ENCODE data around the gene ZNF664. TPM values are rescaled to one million over a fixed set of nuclear protein-coding genes. Genes with fewer than 3 reads are reported as not detected.

The ZNF664 gene
- total RNA-seq, 1 donor from 2014 or later, result 67.6 TPM

DNA sequence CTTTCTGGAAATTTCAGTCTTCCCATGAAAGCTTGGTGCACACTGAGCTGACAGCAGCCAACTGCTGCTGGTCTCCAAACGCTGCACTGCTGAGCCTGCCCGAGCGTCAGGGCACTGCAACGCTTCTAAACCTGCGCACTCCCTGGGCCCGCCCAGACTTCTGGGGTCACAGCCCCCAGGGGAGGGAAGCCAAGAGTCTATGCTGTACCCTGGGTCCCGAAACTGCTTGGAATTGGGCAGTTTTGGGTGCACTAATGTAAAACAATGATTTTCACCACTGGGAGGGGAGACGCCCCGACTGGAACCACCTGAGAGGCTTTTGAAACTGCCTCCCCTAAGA is 32.4 kb upstream of the ZNF664 start:
- Histone ChIP-seq H3K9ac (ENCODE audit: low read length) (no peak overlapping the region), H3K4me2 (ENCODE audit: low read length) (no peak overlapping the region), H4K20me1 (ENCODE audit: insufficient read depth, low read length) (peaks cover 25% of the 10 kb centered on the region), H3K79me2 (ENCODE audit: insufficient read depth, low read length) (no peaks in the 10 kb centered on the region), H3K4me1 (ENCODE audit: insufficient read depth, low read length) (peaks cover 27% of the 10 kb centered on the region), H3K27me3 (ENCODE audit: insufficient read depth, low read length) (no peaks in the 10 kb centered on the region), H2AFZ (ENCODE audit: low read depth, low read length) (no peak overlapping the region), H3K36me3 (ENCODE audit: insufficient read depth, low read length) (peaks cover 2% of the 10 kb centered on the region), H3K4me3 (ENCODE audit: insufficient read depth, low read depth, low read length) (no peak overlapping the region), H3K9me3 (ENCODE audit: insufficient read depth, low read depth, low read length) (peaks cover 7% of the 10 kb centered on the region), H3K27ac (ENCODE audit: low read depth, low read length) (no peak overlapping the region)
- no peak for TF ChIP-seq EZH2 (IDR thresholded peaks at IDR 0.05; ENCODE audit: insufficient read depth, low read length)
- TF ChIP-seq, protein P1, sequence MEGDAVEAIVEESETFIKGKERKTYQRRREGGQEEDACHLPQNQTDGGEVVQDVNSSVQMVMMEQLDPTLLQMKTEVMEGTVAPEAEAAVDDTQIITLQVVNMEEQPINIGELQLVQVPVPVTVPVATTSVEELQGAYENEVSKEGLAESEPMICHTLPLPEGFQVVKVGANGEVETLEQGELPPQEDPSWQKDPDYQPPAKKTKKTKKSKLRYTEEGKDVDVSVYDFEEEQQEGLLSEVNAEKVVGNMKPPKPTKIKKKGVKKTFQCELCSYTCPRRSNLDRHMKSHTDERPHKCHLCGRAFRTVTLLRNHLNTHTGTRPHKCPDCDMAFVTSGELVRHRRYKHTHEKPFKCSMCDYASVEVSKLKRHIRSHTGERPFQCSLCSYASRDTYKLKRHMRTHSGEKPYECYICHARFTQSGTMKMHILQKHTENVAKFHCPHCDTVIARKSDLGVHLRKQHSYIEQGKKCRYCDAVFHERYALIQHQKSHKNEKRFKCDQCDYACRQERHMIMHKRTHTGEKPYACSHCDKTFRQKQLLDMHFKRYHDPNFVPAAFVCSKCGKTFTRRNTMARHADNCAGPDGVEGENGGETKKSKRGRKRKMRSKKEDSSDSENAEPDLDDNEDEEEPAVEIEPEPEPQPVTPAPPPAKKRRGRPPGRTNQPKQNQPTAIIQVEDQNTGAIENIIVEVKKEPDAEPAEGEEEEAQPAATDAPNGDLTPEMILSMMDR (IDR thresholded peaks at IDR 0.05; ENCODE audit: insufficient read depth, low read depth, low read length), result no peak
- Mint-ChIP-seq H3K4me1 (ENCODE audit: low read depth, unreplicated experiment) (peaks cover 16% of the 10 kb centered on the region), H3K36me3 (ENCODE audit: low read depth, unreplicated experiment) (peaks cover 56% of the 10 kb centered on the region), H3K27ac (ENCODE audit: unreplicated experiment) (no peak overlapping the region), H3K27me3 (ENCODE audit: low read depth, unreplicated experiment) (no peaks in the 10 kb centered on the region), H3K9me3 (ENCODE audit: unreplicated experiment) (peaks cover 16% of the 10 kb centered on the region), H3K4me3 (ENCODE audit: unreplicated experiment) (no peak overlapping the region)
- no peak for DNase-seq (ENCODE audit: low read depth)
- FAIRE-seq, result no peak

DNA sequence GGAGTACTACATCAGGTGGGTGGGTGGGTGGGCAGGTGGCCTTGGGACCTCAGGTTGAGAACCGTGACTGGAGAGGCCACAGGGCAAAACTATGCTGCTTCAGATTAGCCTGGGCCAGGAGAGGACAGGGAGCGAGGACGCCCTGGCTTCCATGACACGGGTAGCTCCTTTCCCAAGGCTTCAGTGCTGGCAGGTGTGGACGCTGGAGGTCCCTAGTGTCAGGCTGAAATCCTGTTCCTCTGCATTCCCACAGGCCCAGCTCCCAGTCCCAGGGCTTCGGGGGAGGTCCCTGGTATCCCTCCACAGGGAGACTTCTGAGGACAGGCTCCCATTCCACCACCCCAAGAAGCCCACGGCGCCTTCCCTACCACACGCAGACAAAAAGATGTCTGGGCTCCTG is 32.0 kb upstream of the ZNF664 start:
- H3K4me3 Mint-ChIP-seq (ENCODE audit: unreplicated experiment), result no peak overlapping the region
- H3K27ac Mint-ChIP-seq (ENCODE audit: unreplicated experiment), result no peak overlapping the region
- no peak overlapping the region for H3K4me2 ChIP-seq (ENCODE audit: low read length)
- DNase-seq (ENCODE audit: low read depth) (no peak), FAIRE-seq (no peak)
- peaks cover 2% of the 10 kb centered on the region for H3K36me3 ChIP-seq (ENCODE audit: insufficient read depth, low read length)
- no peaks in the 10 kb centered on the region for H3K27me3 Mint-ChIP-seq (ENCODE audit: low read depth, unreplicated experiment)
- peaks cover 7% of the 10 kb centered on the region for H3K9me3 ChIP-seq (ENCODE audit: insufficient read depth, low read depth, low read length)
- no peak overlapping the region for H3K9ac ChIP-seq (ENCODE audit: low read length)
- no peak overlapping the region for H2AFZ ChIP-seq (ENCODE audit: low read depth, low read length)
- H3K27ac ChIP-seq (ENCODE audit: low read depth, low read length), result no peak overlapping the region
- H3K4me3 ChIP-seq (ENCODE audit: insufficient read depth, low read depth, low read length), result no peak overlapping the region
- H3K9me3 Mint-ChIP-seq (ENCODE audit: unreplicated experiment), result peaks cover 16% of the 10 kb centered on the region
- peaks cover 29% of the 10 kb centered on the region for H4K20me1 ChIP-seq (ENCODE audit: insufficient read depth, low read length)
- no peaks in the 10 kb centered on the region for H3K79me2 ChIP-seq (ENCODE audit: insufficient read depth, low read length)
- peaks cover 16% of the 10 kb centered on the region for H3K4me1 Mint-ChIP-seq (ENCODE audit: low read depth, unreplicated experiment)
- H3K36me3 Mint-ChIP-seq (ENCODE audit: low read depth, unreplicated experiment), result peaks cover 55% of the 10 kb centered on the region
- H3K27me3 ChIP-seq (ENCODE audit: insufficient read depth, low read length), result no peaks in the 10 kb centered on the region
- H3K4me1 ChIP-seq (ENCODE audit: insufficient read depth, low read length), result peaks cover 27% of the 10 kb centered on the region
- TF ChIP-seq, protein P1 (IDR thresholded peaks at IDR 0.05; ENCODE audit: insufficient read depth, low read depth, low read length), result no peak
- TF ChIP-seq EZH2 (IDR thresholded peaks at IDR 0.05; ENCODE audit: insufficient read depth, low read length), result no peak

DNA sequence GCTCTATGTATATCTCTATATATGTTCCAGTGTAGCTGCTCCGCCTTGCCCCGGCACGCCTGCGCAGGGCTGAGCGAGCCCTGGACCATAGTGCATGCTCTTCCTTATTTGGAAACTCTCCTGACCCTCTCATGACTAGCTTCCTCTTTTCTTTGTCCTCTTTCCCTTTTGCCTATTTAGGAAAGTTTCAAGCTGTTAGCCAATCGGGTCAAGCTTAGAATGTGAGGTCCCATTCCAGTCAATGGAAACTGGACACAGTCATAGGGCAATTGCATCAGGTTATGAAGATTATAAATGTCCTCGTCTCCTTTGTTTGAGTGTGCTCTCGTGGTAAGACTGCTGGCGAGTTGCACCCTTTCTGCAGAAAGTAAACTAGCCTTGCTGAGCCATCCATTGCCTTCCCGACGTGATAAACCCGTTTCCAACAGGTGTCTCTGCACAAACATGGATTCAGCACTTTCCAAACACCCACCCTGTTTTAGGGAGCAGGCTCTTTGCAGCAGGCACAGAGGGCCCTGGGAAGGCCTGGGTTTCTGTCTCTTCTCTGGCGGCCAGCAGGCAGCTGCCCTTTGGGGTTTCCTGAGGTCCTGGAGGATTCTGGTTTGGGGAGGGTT is 31.3 kb upstream of the ZNF664 start:
- peaks cover 29% of the 10 kb centered on the region for H4K20me1 ChIP-seq (ENCODE audit: insufficient read depth, low read length)
- peaks cover 7% of the 10 kb centered on the region for H3K9me3 ChIP-seq (ENCODE audit: insufficient read depth, low read depth, low read length)
- peaks cover 27% of the 10 kb centered on the region for H3K4me1 ChIP-seq (ENCODE audit: insufficient read depth, low read length)
- H3K27me3 ChIP-seq (ENCODE audit: insufficient read depth, low read length), result no peaks in the 10 kb centered on the region
- peak overlapping the region; percentile 54 for H3K9ac ChIP-seq (ENCODE audit: low read length)
- H2AFZ ChIP-seq (ENCODE audit: low read depth, low read length), result no peak overlapping the region
- H3K36me3 Mint-ChIP-seq (ENCODE audit: low read depth, unreplicated experiment), result peaks cover 50% of the 10 kb centered on the region
- no peaks in the 10 kb centered on the region for H3K79me2 ChIP-seq (ENCODE audit: insufficient read depth, low read length)
- H3K9me3 Mint-ChIP-seq (ENCODE audit: unreplicated experiment), result peaks cover 14% of the 10 kb centered on the region
- peak overlapping the region; percentile 81 for H3K27ac ChIP-seq (ENCODE audit: low read depth, low read length)
- no peak overlapping the region for H3K4me3 Mint-ChIP-seq (ENCODE audit: unreplicated experiment)
- no peaks in the 10 kb centered on the region for H3K27me3 Mint-ChIP-seq (ENCODE audit: low read depth, unreplicated experiment)
- DNase-seq (ENCODE audit: low read depth) (no peak), FAIRE-seq (peak; percentile 65)
- peaks cover 1% of the 10 kb centered on the region for H3K36me3 ChIP-seq (ENCODE audit: insufficient read depth, low read length)
- H3K27ac Mint-ChIP-seq (ENCODE audit: unreplicated experiment), result no peak overlapping the region
- no peak overlapping the region for H3K4me3 ChIP-seq (ENCODE audit: insufficient read depth, low read depth, low read length)
- H3K4me1 Mint-ChIP-seq (ENCODE audit: low read depth, unreplicated experiment), result peaks cover 16% of the 10 kb centered on the region
- peak overlapping the region; percentile 72 for H3K4me2 ChIP-seq (ENCODE audit: low read length)
- TF ChIP-seq, protein P1 (IDR thresholded peaks at IDR 0.05; ENCODE audit: insufficient read depth, low read depth, low read length), result no peak
- no peak for TF ChIP-seq EZH2 (IDR thresholded peaks at IDR 0.05; ENCODE audit: insufficient read depth, low read length)

All from astrocyte (in vitro differentiated cells and primary cell).